Natural killer cell (primary cell): ENCODE measurements around the gene SLC41A3. TPM values are rescaled to one million over a fixed set of nuclear protein-coding genes. Genes with fewer than 3 reads are reported as not detected.

ENCODE experiments used
- ATAC-seq, 3 donors: fragments of 150-1000 bp in 2 of 3; fragments of 200-7000 bp in 1 of 3; cut with Tn5 transposase; 1 replicate in 1 of 3; 2 replicates in 2 of 3; pipeline ENCODE4 v1.10.0; 2021; ENCODE audit warnings: mild to moderate bottlenecking in 2 of 3, moderate library complexity in 2 of 3
- DNase-seq, 2 donors: peaks; one replicate each; pipeline versions ENCODE4 v3.0.0 to v3.0.0-alpha.2; 2013 to 2021; ENCODE audit warnings: mixed read lengths in 1 of 2
- H3K27ac ChIP-seq: one replicate; pipeline ENCODE4 v1.5.1; 2013; ENCODE audit warnings: mild to moderate bottlenecking, low read length
- H3K27me3 ChIP-seq: one replicate; pipeline ENCODE4 v1.6.1; 2013; ENCODE audit warnings: low read length; ENCODE audit not compliant: control insufficient read depth, insufficient read depth
- H3K36me3 ChIP-seq: one replicate; pipeline ENCODE4 v1.6.1; 2013; ENCODE audit warnings: low read length; ENCODE audit not compliant: control insufficient read depth, insufficient read depth
- H3K4me1 ChIP-seq: one replicate; pipeline ENCODE4 v1.6.1; 2013; ENCODE audit warnings: low read length; ENCODE audit not compliant: control insufficient read depth, insufficient read depth
- H3K4me3 ChIP-seq: one replicate; pipeline ENCODE4 v1.5.1; 2013; ENCODE audit warnings: low read length
- H3K9me3 ChIP-seq: one replicate; pipeline ENCODE4 v1.6.1; 2013; ENCODE audit warnings: low read length; ENCODE audit not compliant: control insufficient read depth, insufficient read depth
- H3K27ac Mint-ChIP-seq, 2 donors: one replicate each; pipeline ENCODE4 v1.8.0; 2022; ENCODE audit warnings: mild to moderate bottlenecking in 2 of 2, mixed read lengths in 2 of 2, moderate library complexity in 1 of 2
- H3K27me3 Mint-ChIP-seq, 2 donors: one replicate each; pipeline ENCODE4 v1.8.0; 2022; ENCODE audit warnings: low read depth in 2 of 2, mixed read lengths in 2 of 2
- H3K36me3 Mint-ChIP-seq: one replicate; pipeline ENCODE4 v1.8.0; 2022; ENCODE audit warnings: mixed read lengths
- H3K4me1 Mint-ChIP-seq, 2 donors: one replicate each; pipeline ENCODE4 v1.8.0; 2022; ENCODE audit warnings: mixed read lengths in 2 of 2
- H3K4me3 Mint-ChIP-seq: one replicate; pipeline ENCODE4 v1.8.0; 2022; ENCODE audit warnings: mild to moderate bottlenecking, moderate library complexity, mixed read lengths
- H3K9me3 Mint-ChIP-seq, 2 donors: one replicate each; pipeline ENCODE4 v1.8.0; 2022; ENCODE audit warnings: mixed read lengths in 2 of 2
- whole genome bisulfite sequencing: methylation state at CpG from one replicate; pipeline ENCODE4 v1.1.7; 2013; ENCODE audit warnings: missing lambda C conversion rate; ENCODE audit not compliant: insufficient coverage; 5-methylcytosine and 5-hydroxymethylcytosine counted together
- intact Hi-C: fragments of 100-400 bp; cut with micrococcal nuclease; formaldehyde crosslinking; loops from one replicate; pipeline ENCODE4 v1.14.2; 2022
- total RNA-seq, 4 donors: library from RNA; stranded (reverse); fragments of 120-200 nt in 1 of 4; gene quantifications; one replicate each; pipeline versions ENCODE4 v1.2.3 to v1.2.4, GENCODE V29; 2013 to 2022
- TF ChIP-seq, protein P1 (sequence below): fragments of 200-600 bp; IDR thresholded peaks from one replicate; pipeline ENCODE4 v1.8.0; 2022; ENCODE audit warnings: antibody characterized with exemption

Gene SLC41A3
- total RNA-seq, 3 donors from 2014 or later (not counting 1 experiment from before 2014, with no cell fraction given) = 24.2 to 29.6 (median 27.1) TPM

DNA sequence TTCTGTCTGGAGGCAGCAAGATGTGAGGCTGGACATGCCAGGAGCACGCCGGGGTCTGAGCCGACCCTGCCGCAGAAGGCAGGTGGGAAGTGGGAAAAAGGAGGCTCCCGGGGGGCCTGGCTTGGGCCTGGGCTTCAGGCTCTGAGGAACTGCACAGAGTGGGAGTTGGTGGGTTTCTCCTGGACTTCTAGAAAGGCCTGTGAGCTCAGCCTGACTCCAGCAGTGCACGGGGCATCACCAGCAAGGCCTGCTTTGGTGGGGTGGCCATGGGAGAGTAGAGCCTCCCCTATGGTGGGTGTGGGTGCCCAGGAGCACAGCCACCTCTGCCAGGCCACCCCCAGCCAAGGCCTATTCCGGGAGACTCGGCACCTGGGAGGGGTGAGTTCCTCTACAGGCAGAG is 18.1 kb upstream of the SLC41A3 start:
- no peaks in the 10 kb centered on the region for H3K4me1 Mint-ChIP-seq
- H3K36me3 Mint-ChIP-seq = peaks cover 8% of the 10 kb centered on the region
- 86% methylated on average over 7 of the region's 8 CpGs for WGBS
- peak in 1 of 2 donors; percentile 10 for DNase-seq
- H3K4me3 Mint-ChIP-seq = no peak overlapping the region
- H3K9me3 Mint-ChIP-seq = no peaks in the 10 kb centered on the region
- Histone ChIP-seq H3K27me3 (no peaks in the 10 kb centered on the region), H3K27ac (no peak overlapping the region), H3K4me1 (no peaks in the 10 kb centered on the region), H3K4me3 (no peak overlapping the region), H3K9me3 (peaks cover 4% of the 10 kb centered on the region), H3K36me3 (no peaks in the 10 kb centered on the region)
- no peak overlapping the region for H3K27ac Mint-ChIP-seq
- no peaks in the 10 kb centered on the region for H3K27me3 Mint-ChIP-seq
- no peak for ATAC-seq
- TF ChIP-seq, protein P1, sequence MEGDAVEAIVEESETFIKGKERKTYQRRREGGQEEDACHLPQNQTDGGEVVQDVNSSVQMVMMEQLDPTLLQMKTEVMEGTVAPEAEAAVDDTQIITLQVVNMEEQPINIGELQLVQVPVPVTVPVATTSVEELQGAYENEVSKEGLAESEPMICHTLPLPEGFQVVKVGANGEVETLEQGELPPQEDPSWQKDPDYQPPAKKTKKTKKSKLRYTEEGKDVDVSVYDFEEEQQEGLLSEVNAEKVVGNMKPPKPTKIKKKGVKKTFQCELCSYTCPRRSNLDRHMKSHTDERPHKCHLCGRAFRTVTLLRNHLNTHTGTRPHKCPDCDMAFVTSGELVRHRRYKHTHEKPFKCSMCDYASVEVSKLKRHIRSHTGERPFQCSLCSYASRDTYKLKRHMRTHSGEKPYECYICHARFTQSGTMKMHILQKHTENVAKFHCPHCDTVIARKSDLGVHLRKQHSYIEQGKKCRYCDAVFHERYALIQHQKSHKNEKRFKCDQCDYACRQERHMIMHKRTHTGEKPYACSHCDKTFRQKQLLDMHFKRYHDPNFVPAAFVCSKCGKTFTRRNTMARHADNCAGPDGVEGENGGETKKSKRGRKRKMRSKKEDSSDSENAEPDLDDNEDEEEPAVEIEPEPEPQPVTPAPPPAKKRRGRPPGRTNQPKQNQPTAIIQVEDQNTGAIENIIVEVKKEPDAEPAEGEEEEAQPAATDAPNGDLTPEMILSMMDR = no peak
- intact Hi-C loops = no loop called here

DNA sequence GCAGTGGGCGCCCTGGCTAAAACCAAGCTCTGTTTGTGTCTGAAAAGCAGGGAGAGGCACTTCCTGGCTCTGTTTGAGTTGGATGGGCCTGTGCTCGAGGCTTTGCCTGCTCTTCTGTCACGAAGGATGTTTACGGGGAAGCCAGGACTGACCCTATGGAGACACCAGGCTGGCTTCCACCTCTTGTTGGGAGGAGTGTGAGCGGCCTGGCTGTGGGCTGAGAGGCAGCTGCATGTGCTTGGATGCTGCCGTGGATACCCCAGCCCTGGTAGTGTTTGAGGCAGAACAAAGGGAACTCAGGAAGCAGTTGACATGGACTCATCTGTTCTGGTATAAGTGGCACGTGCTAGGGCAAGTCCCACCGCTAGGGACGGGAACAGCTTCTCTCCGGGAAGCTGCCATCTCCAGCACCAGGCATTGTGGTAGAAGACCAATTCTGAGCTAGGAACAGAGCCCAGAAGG is 17.6 kb upstream of the SLC41A3 start:
- Mint-ChIP-seq H3K36me3 (peaks cover 13% of the 10 kb centered on the region), H3K27me3 (no peaks in the 10 kb centered on the region), H3K9me3 (no peaks in the 10 kb centered on the region), H3K4me1 (no peaks in the 10 kb centered on the region), H3K4me3 (no peak overlapping the region), H3K27ac (no peak overlapping the region)
- Histone ChIP-seq H3K4me1 (no peaks in the 10 kb centered on the region), H3K9me3 (peaks cover 9% of the 10 kb centered on the region), H3K36me3 (no peaks in the 10 kb centered on the region), H3K27ac (no peak overlapping the region), H3K4me3 (no peak overlapping the region), H3K27me3 (no peaks in the 10 kb centered on the region)
- ATAC-seq (no peak), DNase-seq (no peak)
- TF ChIP-seq, protein P1 = no peak
- intact Hi-C loops = no loop called here
- WGBS = 87% methylated on average over 10 of the region's 10 CpGs

DNA sequence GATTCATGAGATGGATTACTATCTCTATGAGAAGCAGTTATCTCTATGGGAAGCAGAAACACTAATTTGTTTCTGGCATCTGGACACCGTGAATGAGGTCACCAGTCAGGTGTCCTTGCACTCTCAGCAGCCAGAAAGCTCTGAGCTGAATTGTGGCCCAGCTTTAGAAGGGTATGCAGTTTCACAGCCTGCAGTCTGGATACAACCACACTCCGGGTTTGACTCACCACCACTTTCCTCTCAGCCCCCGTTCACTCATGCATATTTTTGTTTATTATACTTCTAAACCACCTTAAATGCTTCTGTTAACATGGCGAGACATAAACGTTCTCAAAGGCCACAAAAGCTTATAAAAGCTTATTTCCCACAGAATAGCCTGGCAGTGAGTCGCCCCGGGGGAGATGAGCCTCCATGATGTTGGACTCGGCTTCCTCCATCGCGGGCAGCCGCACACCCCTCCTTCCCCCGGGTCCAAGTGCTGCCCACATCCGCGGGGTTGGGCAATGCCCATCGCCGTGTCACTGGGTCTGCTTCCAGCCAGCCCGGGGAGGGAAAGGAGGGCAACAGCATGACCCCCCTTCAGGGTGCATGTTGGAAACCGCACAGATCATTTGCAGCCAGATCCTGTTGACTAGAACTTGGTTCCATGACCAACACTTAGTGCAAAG is 16.8 kb upstream of the SLC41A3 start:
- Mint-ChIP-seq H3K27ac (no peak overlapping the region), H3K27me3 (no peaks in the 10 kb centered on the region), H3K9me3 (no peaks in the 10 kb centered on the region), H3K4me1 (no peaks in the 10 kb centered on the region), H3K36me3 (peaks cover 15% of the 10 kb centered on the region), H3K4me3 (no peak overlapping the region)
- Histone ChIP-seq H3K4me1 (no peaks in the 10 kb centered on the region), H3K9me3 (peaks cover 15% of the 10 kb centered on the region), H3K36me3 (no peaks in the 10 kb centered on the region), H3K27me3 (no peaks in the 10 kb centered on the region), H3K27ac (no peak overlapping the region), H3K4me3 (no peak overlapping the region)
- whole genome bisulfite sequencing = 85% methylated on average over 18 of the region's 18 CpGs
- DNase-seq (no peak), ATAC-seq (no peak)
- TF ChIP-seq, protein P1 = no peak
- intact Hi-C loops = no loop called here

DNA sequence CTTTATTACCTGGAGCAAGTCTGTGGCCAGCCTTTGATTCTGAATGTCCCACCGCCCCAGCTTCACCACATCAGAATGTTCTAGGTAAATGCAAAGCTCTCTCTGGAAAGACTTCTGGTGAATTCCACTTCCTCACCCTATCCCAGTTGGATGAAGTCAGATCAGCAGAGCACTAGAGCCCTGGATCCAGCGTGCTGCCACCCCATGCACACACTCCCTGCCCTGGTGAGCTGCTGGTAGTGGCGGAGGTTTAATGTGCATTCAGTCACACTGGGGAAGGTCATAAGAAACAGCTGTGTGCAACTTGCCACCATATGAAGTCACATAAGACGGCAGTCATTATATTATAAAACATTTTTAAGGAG is 16.3 kb upstream of the SLC41A3 start:
- Mint-ChIP-seq H3K4me3 (no peak overlapping the region), H3K36me3 (peaks cover 20% of the 10 kb centered on the region), H3K27me3 (no peaks in the 10 kb centered on the region), H3K27ac (no peak overlapping the region), H3K4me1 (no peaks in the 10 kb centered on the region), H3K9me3 (no peaks in the 10 kb centered on the region)
- WGBS = 79% methylated on average over 3 of the region's 4 CpGs
- TF ChIP-seq, protein P1 = no peak
- no peaks in the 10 kb centered on the region for H3K36me3 ChIP-seq
- ATAC-seq (no peak), DNase-seq (no peak)
- no peaks in the 10 kb centered on the region for H3K4me1 ChIP-seq
- no peak overlapping the region for H3K4me3 ChIP-seq
- intact Hi-C loops = no loop called here
- H3K27me3 ChIP-seq = no peaks in the 10 kb centered on the region
- H3K9me3 ChIP-seq = peaks cover 15% of the 10 kb centered on the region
- H3K27ac ChIP-seq = no peak overlapping the region
